HTR-8/SVneo (cell line): Measurements from ENCODE around the gene EBPL.
"Not testable (repeated sequence)": the region's sequence is repeated elsewhere in the genome, so short reads cannot be mapped to it uniquely, and the experiment has no call there.

Experiments
- DNase-seq: peaks from one replicate; pipeline ENCODE4 v3.0.0; 2011; ENCODE audit warnings: low spot score, mixed read lengths; ENCODE audit not compliant: insufficient read length
- FAIRE-seq: peaks from 2 replicates; lab custom pipeline; 2011; peaks lifted over from hg19 to GRCh38; lab: Jason Lieb, UNC

EBPL gene

DNA sequence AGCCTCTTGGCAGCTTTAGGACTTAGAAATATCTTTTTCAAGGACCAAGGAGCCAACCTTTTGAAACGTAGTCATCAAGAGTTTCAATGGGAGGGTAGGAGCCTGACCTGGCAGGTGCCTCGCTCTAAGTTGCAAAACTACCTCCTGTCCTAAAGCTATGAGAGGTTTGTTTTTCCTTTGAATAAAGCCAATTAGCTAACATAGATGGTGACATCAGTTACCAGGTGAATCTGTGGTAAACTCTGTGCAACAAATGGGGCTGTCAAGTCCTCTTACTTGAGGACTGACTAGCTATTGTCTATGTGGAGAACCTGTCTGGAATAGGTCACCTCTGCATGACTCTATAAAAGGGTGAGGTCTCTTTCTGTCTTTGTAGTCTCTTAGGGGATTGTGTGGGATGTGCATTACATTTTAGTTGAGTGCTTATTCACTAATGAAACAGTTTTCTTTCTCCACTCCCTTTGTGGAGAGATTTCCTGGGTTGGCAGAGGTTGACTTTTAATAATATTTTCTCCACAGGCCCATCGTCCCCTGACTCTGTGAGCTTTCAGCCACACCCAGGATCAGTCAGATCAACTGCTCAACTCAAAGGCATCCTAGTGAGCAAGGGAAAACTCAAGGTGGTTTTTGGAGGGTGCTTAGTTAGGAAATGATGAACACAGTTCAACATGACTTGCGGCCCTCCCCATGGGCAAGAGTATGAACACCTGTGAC lies 53.1 kb downstream of the EBPL start:
- DNase-seq (no peak), FAIRE-seq (no peak)

DNA sequence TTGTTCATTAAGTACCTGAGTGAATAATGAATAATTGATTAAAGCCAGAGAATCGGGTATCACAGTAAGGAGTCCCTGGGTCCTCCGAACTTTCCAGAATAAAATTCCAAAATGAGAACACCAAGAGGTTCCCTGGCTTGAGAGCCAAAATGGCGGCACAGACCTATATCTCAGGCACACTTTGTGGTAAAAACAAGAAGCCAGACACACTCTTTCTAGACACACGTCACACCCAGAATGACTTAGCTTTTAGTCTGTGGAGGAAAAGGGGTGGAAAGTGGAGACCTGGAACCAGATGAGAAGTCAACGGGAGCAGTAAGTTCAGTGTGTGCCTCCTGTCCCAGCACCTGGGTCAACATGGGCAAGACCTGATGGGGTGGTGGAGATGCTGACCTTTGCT lies 54.6 kb downstream of the EBPL start:
- FAIRE-seq (no peak), DNase-seq (no peak)

DNA sequence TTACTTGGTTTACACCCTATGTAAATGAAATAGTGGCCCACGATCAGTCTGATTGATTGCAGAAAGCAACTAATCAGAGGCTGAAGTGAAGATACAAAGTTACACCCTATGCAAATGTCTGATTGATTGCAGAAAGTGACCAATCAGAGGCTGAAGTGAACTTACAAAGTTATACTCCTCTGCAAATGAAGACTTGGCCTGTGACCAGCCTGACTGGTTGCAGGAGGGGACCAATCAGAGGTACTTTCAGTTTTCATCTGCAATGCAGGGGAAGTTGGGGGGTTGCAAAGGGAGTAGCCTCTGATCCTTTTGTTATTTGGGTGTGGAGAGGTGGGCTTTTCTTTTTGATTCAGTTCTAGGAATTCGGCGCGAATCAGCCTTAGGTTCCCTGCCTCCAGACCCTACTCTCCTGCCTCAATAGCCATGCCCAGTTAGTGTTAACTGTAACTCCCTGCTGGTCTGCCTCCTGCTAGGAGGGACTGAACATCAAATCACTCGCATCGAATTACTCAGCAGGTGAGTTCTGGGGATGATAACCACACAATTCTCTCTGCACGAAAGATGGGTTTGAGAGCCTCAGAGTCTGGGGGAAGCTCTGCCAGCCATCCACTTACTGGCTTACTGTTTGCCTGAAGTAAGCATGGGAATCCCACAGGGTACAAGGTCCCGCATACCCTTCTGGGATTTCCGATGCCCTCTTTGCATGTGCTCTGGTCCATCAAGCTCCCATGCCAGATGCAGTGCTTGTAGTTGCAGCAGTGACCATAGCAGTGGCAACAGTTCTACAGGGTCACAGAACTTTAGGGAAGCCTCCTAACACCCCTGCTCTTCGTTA lies 55.5 kb downstream of the EBPL start:
- DNase-seq = no peak
- FAIRE-seq = no peak

DNA sequence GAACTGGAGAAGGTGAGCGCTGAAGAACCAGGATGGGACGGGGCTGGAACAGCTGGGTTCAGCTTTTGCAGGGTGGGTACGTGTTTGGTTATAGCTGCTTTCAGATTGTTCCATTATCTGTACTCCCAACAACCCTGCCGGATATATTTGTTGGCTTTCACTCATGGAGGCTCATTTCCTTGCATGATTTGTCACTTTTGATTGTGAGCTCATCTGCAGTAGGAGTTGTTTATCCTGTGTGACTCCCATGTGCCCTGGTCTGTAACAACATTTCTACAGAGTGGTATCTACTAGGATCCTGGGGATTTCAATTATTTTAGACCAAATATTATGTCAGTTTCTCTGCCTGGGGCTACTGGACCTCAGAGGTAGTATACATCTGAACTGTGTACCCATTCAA lies 57.6 kb downstream of the EBPL start:
- no peak for DNase-seq

DNA sequence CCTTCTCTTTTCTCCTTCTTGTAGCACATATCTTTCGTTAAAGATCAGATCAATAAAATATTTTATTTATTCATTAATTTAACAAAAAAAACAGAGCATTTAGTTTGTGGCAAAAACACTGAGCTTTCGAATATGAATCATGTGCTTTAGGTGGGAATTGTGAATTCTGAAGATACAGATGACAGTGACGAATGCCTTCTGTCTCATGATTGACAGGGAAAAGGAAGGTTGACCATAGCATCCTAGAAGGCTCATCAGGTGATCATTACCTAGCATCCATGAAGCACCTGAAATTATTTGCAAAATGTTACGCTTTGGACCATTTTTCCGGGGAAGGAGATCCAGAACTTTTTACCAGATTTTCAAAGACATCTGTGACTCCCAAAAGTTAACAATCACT lies 59.1 kb downstream of the EBPL start:
- FAIRE-seq = no peak
- no peak for DNase-seq

More for the DNA sequence above, 57.6 kb downstream of the EBPL start:
- FAIRE-seq = no peak

DNA sequence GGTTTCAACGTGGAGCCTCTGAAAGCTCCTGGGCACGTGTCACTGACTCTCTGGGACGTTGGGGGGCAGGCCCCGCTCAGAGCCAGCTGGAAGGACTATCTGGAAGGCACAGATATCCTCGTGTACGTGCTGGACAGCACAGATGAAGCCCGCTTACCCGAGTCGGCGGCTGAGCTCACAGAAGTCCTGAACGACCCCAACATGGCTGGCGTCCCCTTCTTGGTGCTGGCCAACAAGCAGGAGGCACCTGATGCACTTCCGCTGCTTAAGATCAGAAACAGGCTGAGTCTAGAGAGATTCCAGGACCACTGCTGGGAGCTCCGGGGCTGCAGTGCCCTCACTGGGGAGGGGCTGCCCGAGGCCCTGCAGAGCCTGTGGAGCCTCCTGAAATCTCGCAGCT lies 60.7 kb downstream of the EBPL start:
- DNase-seq = no peak
- no peak for FAIRE-seq

DNA sequence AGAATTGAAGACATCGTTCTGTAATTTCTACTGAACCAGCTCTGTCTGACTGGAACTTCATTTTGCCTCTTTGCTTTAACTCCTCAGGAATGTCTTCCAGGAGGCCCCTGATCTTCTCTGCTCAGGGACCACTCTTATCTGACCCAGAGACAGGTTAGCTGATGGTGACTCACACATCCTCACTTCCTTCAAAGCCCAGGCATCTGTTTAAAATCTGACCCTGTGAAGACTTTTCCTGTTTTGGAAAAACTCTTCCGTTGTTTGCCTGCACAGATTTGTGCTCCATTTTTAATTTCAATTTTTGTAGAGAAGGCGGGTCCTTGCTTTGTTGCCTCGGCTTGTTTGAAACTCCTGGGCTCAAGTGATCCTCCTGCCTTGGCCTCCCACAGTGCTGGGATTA lies 61.3 kb downstream of the EBPL start:
- FAIRE-seq (no peak), DNase-seq (no peak)

DNA sequence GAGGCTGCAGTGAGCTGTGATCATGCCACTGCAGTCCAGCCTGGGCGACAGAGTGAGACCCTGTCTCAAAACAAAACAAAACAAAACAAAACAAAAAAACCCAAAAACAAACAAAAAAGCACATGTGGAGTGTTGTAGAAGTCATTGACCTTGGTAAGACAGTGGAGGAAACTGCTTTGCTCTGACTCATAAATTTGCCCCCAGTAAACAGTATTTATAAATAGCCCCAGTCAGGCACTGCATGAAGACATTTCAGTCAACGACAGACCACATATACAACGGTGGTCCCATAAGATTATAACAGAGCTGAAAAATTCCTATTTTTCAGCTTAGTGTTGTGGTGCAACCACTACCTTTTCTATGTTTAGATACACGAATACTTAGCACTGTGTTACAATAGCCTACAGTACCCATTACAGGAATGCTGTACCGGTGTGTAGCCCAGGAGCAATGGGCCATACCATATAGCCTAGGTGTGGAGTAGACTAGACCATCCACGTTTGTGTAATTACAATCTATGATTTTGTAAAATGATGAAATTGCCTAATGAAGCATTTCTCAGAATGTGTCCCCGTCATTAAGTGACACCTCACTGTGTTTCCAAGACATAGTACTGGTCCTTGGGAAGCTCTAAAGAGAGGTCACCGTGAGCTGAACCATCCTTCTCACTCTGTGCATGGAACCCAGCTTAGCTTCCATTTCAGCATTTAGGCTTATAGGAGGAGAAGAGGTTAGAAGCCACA lies 61.9 kb downstream of the EBPL start:
- FAIRE-seq = no peak
- DNase-seq = no peak

DNA sequence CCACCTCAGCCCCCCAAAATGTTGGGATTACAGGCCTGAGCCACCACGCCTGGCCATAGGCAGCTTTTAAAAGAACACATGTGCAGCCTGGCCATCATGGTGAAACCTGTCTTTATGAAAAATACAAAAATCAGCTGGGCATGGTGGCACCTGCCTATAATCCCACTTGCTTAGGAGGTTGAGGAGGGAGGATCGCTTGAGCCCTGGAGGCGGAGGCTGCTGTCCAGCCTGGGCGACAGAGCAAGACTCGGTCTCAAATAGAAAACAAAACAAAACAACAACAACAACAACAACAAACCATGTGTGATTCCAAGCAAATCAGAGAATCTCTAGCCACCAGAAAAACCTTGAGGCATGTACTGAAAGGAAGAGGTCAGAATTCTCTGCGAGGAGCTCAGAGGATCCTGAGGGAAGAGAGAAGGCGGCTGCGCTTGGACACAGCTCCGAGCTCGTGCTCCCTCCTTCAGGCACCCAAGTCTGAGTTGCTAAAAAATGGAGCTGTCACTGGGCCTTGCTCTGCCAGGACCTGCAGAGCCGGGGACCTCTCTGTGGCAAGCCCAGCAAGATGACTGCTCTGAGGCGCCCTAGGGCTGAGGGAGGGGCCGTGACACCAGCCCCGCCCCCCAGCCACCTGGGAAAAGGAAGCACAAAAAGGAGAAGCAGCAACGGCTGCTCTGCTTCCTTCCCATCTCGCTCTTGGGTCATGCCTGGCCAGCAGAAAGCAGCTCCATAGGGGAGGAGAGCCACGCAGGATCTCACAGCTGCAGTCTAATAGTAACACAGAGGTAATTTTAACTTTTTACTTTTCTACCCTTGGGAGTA lies 63.2 kb downstream of the EBPL start, which contains the start of gene ARL11:
Gene ARL11, plus strand, starts transcription at position 677 of the 822 bp plus-strand sequence. CDS start 1,941 bp downstream, outside the sequence.
- DNase-seq = no peak
- no peak for FAIRE-seq

DNA sequence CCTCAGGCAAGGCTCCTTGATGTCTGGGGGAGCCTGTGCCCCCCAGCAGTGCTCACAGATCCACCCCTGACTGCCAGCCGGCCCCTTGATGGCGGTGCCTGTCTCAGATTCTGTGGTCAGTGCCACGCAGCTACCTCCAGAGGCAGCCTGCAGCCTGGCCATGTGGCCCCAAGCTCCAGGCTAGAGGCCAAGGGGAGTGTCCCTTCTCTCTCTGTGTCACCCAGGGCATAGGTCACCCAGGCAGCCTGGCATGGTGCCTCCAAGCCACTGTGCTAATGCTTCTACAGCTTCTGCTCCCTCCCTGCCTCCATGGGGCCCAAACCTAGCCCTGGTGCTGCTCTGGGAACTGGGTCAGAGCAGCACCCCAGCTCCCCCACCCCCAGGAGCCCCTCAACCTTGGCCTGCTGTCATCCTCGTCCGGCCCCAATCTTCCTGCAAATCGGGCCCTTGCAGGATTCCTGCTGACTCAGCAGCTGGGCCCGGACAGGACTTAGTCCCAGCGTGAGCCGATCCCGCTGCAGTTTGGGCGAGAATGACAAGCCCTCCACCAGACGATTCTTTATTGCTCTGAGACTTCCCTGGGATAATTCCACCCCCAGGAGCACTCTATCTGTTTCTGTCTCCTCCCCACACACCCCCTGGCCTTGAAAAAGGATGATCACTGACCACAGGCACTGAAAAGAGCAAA lies 65.8 kb downstream of the EBPL start:
- DNase-seq (no peak), FAIRE-seq (no peak)

DNA sequence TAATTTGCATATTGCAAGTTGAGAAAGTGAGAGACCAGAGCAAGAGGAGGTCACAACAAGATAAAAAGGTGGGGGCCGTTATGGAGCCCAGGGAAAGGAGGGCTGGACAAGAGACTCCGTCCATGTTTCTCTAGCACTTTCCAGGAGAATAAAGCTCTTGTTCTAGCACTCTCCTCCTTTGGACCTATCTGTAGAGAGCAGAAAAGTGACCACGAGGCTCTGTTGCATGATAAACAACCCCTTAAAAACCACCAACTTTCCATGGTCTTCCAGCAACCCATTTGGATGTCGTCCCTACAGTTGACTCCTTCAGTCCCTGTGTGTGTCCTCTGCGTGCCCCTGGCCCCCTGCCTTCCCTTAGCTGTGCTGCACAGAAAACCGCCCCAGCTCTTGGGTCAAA lies 67.1 kb downstream of the EBPL start:
- DNase-seq (no peak), FAIRE-seq (no peak)

DNA sequence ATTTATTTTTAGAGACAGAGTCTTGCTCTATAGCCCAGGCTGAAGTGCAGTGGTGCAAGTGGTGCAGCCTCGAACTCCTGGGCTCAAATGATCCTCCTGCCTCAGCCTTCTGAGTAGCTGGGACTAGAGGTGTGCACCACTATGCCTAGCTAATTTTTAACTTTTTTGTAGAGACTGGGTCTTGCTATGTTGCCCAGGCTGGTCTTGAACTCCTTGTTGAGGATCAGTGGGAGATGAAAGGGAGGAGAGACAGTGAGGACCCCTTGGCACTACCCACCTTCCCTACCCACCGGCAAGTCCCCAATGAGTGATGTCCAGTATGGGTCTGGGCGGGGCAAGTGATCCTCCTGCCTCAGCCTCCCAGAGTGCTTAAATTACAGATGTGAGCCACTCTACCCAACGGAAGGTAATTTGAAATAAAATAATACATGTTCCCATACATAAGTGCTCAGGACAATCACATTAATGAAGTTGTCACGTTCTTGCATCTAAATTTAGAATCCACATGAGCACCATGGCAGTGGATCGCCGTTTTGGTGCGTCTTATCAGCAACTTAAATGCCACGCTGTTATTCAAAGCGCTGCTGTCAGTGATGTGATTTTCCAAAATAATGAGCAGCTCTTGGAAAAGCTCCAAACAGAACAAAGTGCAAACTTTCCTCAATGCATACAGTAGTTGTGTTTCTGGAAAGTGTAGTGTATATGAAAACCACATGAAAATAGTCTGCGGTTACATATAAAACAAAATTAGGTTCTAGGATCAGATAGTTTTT lies 68.9 kb downstream of the EBPL start:
- FAIRE-seq (no peak), DNase-seq (no peak)

DNA sequence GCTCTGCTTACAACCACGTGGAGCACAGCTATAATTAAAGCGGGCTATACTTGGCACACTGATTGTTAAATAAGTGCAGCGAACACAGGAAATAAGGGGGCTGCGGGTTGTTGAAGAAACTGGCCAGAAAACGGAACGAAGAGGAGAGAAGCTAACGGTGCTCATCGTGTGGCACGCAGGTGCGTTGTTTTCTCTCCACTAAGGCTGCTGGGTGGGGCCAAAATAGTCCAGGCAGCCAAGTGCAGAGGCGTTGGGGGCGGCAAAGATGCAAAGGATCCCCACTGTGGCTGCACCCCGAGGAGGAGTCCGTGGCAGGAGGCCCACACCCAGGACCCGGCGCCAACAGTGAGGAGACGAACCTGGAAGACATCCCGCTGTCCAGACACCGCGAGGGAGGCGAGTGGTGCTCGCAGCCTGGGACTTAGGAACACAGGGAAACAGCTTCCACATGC lies 71.1 kb downstream of the EBPL start:
- no peak for FAIRE-seq
- DNase-seq = no peak

DNA sequence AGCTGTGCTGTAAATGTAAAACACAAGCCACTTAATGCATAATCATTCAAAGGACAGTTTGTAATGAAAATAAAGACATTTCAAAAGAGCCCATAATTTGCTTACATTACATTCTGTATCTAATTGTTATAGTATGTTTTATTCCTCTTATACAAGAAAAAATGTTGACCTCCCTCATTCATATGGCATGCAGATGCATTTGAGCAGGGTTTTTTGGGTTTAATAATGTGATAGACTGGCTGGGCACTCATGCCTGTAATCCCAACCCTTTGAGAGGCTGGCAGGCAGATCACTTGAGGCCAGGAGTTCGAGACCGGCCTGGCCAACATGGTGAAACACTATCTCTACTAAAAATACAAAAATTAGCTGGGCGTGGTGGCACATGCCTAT lies 74.6 kb downstream of the EBPL start:
- no peak for FAIRE-seq

DNA sequence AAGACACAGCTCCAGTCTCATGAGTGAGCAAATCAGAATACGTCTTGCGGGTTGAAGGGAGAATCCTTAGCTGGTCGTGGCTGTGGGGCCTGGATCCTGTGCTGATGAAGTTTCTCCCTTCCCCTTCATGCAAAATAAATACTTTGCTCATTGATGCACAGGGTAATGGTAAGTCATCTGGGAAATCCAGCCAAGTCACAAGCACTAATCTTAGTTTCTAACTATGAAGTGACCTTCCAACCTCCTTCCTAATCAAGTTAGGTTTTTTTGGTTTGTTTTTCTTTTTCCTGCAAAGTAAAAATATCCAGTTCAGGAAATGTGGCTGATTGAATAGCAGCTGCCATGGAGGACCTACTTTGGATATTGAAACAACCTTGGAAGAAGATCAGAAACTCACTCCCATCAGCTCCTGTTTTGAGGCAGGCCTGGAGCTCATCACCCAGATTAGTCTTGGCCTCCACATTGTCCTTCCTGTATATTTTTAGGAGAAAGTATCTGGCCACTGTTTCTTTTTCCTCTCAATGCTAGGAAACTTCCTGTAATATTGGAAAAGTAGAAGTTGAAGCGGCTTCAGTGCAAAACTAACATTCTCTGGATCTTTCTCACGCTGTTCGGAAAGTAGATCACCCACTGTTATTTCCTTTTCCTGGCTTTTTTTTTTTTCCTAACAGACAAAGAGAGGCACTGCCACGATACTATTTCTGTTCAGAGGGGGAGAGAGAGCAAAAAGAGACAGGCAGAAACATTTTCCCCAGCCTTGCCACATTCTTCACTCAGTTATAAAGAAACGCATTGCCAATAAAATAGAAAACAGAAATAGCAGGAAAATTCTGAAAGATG lies 75.2 kb downstream of the EBPL start:
- FAIRE-seq = no peak
- no peak for DNase-seq

More for the DNA sequence above, 74.6 kb downstream of the EBPL start:
- DNase-seq = no peak

DNA sequence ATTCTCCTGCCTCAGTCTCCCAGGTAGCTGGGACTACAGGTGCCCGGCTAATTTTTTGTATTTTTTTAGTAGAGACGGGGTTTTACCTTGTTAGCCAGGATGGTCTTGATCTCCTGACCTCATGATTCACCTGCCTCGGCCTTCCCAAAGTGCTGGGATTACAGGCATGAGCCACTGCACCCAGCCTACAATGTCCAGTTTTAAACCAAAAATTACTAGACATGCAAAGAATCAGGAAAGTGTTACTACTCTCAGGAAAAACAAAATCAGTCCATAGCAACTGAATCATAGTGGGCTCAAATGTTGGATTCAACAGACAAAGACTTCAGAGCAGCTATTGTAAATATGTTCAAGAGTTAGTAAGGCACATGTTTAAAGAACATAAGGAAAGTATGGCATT lies 79.2 kb downstream of the EBPL start:
- not testable (repeated sequence) for DNase-seq, FAIRE-seq
